ENCODE results near the gene TBXAS1. TPM values are rescaled to one million over a fixed set of nuclear protein-coding genes. Genes with fewer than 3 reads are reported as not detected.

Gene TBXAS1
- total and polyA plus RNA-seq, 2 donors from 2014 or later: 14.2 to 33.6 TPM

DNA sequence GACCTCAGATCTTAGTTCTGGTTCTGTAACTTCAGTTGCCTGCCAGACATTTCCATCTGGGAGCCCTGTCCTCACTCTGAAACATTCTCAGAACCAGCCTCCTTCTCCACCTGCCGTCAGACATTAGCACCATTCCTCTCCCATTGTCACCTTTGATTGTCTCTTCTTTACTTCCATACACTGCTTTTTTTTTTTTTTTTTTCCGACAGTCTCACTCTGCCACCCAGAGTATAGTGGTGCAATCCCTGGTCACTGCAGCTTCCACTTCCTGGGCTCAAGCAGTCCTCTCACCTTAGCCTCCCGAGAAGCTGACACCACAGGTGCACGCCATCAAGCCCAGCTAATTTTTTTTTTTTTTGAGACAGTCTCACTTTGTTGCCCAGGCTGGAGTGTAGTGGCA lies 30.2 kb upstream of the TBXAS1 start:
- Histone ChIP-seq H3K9me3 (ENCODE audit: control insufficient read depth in 2 of 3, insufficient read depth in 1 of 3, low read length in 3 of 3) (no peaks in the 10 kb centered on the region), H3K4me3 (ENCODE audit: low read length in 3 of 3) (no peak overlapping the region), H3K36me3 (ENCODE audit: control insufficient read depth in 2 of 3, insufficient read depth in 3 of 3, low read length in 3 of 3) (no peaks in the 10 kb centered on the region), H3K27ac (ENCODE audit: low read depth in 2 of 2, low read length in 2 of 2) (no peak overlapping the region), H3K4me1 (ENCODE audit: control insufficient read depth in 2 of 3, insufficient read depth in 2 of 3, low read depth in 1 of 3, low read length in 3 of 3) (peaks cover 0 to 4% (median 0%) of the 10 kb centered on the region in 3 donors), H3K9ac (ENCODE audit: low read length in 3 of 3) (no peak overlapping the region), H3K27me3 (ENCODE audit: control insufficient read depth, insufficient read depth, low read length) (no peaks in the 10 kb centered on the region)
- FAIRE-seq (no peak), DNase-seq (no peak)
- intact Hi-C loops (cut with DNase I): no loop called here
- TF ChIP-seq, protein P1, sequence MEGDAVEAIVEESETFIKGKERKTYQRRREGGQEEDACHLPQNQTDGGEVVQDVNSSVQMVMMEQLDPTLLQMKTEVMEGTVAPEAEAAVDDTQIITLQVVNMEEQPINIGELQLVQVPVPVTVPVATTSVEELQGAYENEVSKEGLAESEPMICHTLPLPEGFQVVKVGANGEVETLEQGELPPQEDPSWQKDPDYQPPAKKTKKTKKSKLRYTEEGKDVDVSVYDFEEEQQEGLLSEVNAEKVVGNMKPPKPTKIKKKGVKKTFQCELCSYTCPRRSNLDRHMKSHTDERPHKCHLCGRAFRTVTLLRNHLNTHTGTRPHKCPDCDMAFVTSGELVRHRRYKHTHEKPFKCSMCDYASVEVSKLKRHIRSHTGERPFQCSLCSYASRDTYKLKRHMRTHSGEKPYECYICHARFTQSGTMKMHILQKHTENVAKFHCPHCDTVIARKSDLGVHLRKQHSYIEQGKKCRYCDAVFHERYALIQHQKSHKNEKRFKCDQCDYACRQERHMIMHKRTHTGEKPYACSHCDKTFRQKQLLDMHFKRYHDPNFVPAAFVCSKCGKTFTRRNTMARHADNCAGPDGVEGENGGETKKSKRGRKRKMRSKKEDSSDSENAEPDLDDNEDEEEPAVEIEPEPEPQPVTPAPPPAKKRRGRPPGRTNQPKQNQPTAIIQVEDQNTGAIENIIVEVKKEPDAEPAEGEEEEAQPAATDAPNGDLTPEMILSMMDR (IDR thresholded peaks at IDR 0.05; ENCODE audit: borderline replicate concordance, extremely low read depth, insufficient read depth): no peak

DNA sequence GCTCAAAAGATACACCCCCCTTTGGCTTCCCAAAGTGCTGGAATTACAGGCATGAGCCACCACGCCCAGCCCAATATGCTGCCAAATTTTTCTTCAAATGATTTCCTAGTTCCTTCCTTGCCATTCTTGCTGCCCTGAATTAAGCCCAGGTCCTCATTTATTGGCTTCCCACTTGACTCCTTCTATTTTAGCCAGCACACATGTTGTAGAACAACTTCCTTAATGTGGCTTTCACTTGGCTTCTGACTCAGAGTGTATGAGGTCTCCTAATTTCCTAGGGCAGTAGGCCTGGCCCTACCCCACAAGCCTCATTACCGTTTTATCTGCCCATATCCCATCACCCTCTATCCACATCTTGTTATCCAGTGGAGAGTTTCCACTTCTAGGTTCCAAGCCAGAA lies 29.5 kb upstream of the TBXAS1 start:
- TF ChIP-seq, protein P1 (IDR thresholded peaks at IDR 0.05; ENCODE audit: borderline replicate concordance, extremely low read depth, insufficient read depth): no peak
- Histone ChIP-seq H3K27me3 (ENCODE audit: control insufficient read depth, insufficient read depth, low read length) (no peaks in the 10 kb centered on the region), H3K4me1 (ENCODE audit: control insufficient read depth in 2 of 3, insufficient read depth in 2 of 3, low read depth in 1 of 3, low read length in 3 of 3) (peaks cover 0 to 4% (median 0%) of the 10 kb centered on the region in 3 donors), H3K36me3 (ENCODE audit: control insufficient read depth in 2 of 3, insufficient read depth in 3 of 3, low read length in 3 of 3) (no peaks in the 10 kb centered on the region), H3K4me3 (ENCODE audit: low read length in 3 of 3) (no peak overlapping the region), H3K9me3 (ENCODE audit: control insufficient read depth in 2 of 3, insufficient read depth in 1 of 3, low read length in 3 of 3) (no peaks in the 10 kb centered on the region), H3K9ac (ENCODE audit: low read length in 3 of 3) (no peak overlapping the region), H3K27ac (ENCODE audit: low read depth in 2 of 2, low read length in 2 of 2) (no peak overlapping the region)
- no peak for DNase-seq
- intact Hi-C loops (cut with DNase I): no loop called here
- no peak for FAIRE-seq

DNA sequence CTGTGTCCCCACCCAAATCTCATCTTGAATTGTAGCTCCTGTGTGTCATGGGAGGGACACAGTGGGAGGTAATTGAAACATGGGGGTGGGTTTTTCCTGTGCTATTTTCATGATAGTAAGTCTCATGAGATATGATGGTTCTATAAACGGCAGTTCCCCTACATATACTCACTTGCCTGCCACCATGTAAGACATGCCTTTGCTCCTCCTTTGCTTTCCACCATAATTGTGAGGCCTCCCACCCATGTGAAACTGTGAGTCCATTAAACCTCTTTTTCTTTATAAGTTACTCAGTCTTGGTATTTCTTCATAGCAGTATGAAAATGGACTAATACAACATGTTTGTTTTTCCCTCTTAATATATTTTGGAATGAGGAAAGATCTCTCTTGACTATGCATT lies 24.5 kb upstream of the TBXAS1 start:
- DNase-seq (no peak), FAIRE-seq (no peak)
- Histone ChIP-seq H3K27ac (ENCODE audit: low read depth in 2 of 2, low read length in 2 of 2) (no peak overlapping the region), H3K36me3 (ENCODE audit: control insufficient read depth in 2 of 3, insufficient read depth in 3 of 3, low read length in 3 of 3) (no peaks in the 10 kb centered on the region), H3K4me1 (ENCODE audit: control insufficient read depth in 2 of 3, insufficient read depth in 2 of 3, low read depth in 1 of 3, low read length in 3 of 3) (peaks cover 0 to 4% (median 0%) of the 10 kb centered on the region in 3 donors), H3K4me3 (ENCODE audit: low read length in 3 of 3) (no peak overlapping the region), H3K27me3 (ENCODE audit: control insufficient read depth, insufficient read depth, low read length) (no peaks in the 10 kb centered on the region), H3K9me3 (ENCODE audit: control insufficient read depth in 2 of 3, insufficient read depth in 1 of 3, low read length in 3 of 3) (no peaks in the 10 kb centered on the region), H3K9ac (ENCODE audit: low read length in 3 of 3) (no peak overlapping the region)
- TF ChIP-seq, protein P1 (IDR thresholded peaks at IDR 0.05; ENCODE audit: borderline replicate concordance, extremely low read depth, insufficient read depth): no peak
- intact Hi-C loops (cut with DNase I): no loop called here

DNA sequence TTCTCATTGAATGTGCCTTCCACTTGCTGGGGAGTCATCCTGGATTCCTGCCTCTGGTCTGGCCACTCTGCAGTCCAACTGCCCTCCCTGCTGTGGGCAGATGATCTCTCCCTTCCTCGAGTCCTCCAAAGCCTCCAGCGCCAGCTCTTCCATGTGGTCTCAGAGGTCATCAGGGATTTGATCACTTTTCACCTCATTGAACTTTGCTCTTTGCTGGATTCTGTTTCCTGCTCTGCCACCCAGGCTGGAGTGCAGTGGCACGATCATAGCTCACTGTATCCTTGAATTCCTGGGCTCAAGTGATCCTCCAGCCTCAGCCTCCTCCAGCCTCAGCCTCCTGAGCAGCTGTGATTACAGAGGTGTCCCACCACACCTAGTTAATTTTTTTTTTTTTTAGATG lies 22.1 kb upstream of the TBXAS1 start:
- H3K36me3 ChIP-seq (ENCODE audit: control insufficient read depth in 2 of 3, insufficient read depth in 3 of 3, low read length in 3 of 3): no peaks in the 10 kb centered on the region
- no peak for FAIRE-seq
- H3K4me3 ChIP-seq (ENCODE audit: low read length in 3 of 3): no peak overlapping the region
- no peak overlapping the region for H3K9ac ChIP-seq (ENCODE audit: low read length in 3 of 3)
- TF ChIP-seq, protein P1 (IDR thresholded peaks at IDR 0.05; ENCODE audit: borderline replicate concordance, extremely low read depth, insufficient read depth): no peak
- intact Hi-C loops (cut with DNase I): no loop called here
- peaks cover 0 to 4% (median 0%) of the 10 kb centered on the region in 3 donors for H3K4me1 ChIP-seq (ENCODE audit: control insufficient read depth in 2 of 3, insufficient read depth in 2 of 3, low read depth in 1 of 3, low read length in 3 of 3)
- no peaks in the 10 kb centered on the region for H3K9me3 ChIP-seq (ENCODE audit: control insufficient read depth in 2 of 3, insufficient read depth in 1 of 3, low read length in 3 of 3)
- no peak for DNase-seq
- no peaks in the 10 kb centered on the region for H3K27me3 ChIP-seq (ENCODE audit: control insufficient read depth, insufficient read depth, low read length)
- no peak overlapping the region for H3K27ac ChIP-seq (ENCODE audit: low read depth in 2 of 2, low read length in 2 of 2)

Data from kidney (tissue), 14 donors.